MM.1S (cell line): ENCODE data around the gene ARPP19.

Experiments
- DNase-seq: peaks from one replicate; pipeline ENCODE4 v3.0.0-alpha.2; 2015
- H2AFZ ChIP-seq: fragments of 300-600 bp; sonication (generic); 2 replicates; pipeline ENCODE4 v1.6.0; 2016; ENCODE audit warnings: antibody characterized with exemption, low read length
- H3F3A ChIP-seq: fragments of 300-600 bp; sonication (generic); 2 replicates; pipeline ENCODE4 v1.6.1; 2016; ENCODE audit warnings: mild to moderate bottlenecking, antibody characterized with exemption, low read length, moderate library complexity, mixed read lengths; ENCODE audit not compliant: insufficient read depth
- H3K27ac ChIP-seq: fragments of 300-600 bp; sonication (generic); 2 replicates; pipeline ENCODE4 v1.5.1; 2016; ENCODE audit warnings: mild to moderate bottlenecking, low read length
- H3K27me3 ChIP-seq: fragments of 300-600 bp; sonication (generic); replicated peaks from 2 replicates; pipeline ENCODE4 v1.6.0; 2016; ENCODE audit warnings: low read length; ENCODE audit not compliant: insufficient read depth
- H3K36me3 ChIP-seq: fragments of 300-600 bp; sonication (generic); replicated peaks from 2 replicates; pipeline ENCODE4 v1.6.1; 2016; ENCODE audit warnings: mild to moderate bottlenecking, low read length, mixed read lengths; ENCODE audit not compliant: insufficient read depth
- H3K4me1 ChIP-seq: fragments of 300-600 bp; sonication (generic); 2 replicates; pipeline ENCODE4 v1.6.1; 2016; ENCODE audit warnings: low read length, mixed read lengths
- H3K4me2 ChIP-seq: fragments of 300-600 bp; sonication (generic); 2 replicates; pipeline ENCODE4 v1.6.0; 2016; ENCODE audit warnings: low read depth, low read length
- H3K4me3 ChIP-seq: fragments of 300-600 bp; sonication (generic); 2 replicates; pipeline ENCODE4 v1.5.1; 2016; ENCODE audit warnings: low read length, mixed read lengths
- H3K79me2 ChIP-seq: fragments of 300-600 bp; sonication (generic); 2 replicates; pipeline ENCODE4 v1.6.1; 2016; ENCODE audit warnings: mixed run types, low read length, mixed read lengths
- H3K9ac ChIP-seq: fragments of 300-600 bp; sonication (generic); 2 replicates; pipeline ENCODE4 v1.6.1; 2016; ENCODE audit warnings: low read length, mixed read lengths
- H3K9me2 ChIP-seq: fragments of 300-600 bp; sonication (generic); replicated peaks from 2 replicates; pipeline ENCODE4 v1.6.1; 2016; ENCODE audit warnings: mild to moderate bottlenecking, low read length, mixed read lengths; ENCODE audit not compliant: insufficient read depth
- H3K9me3 ChIP-seq: fragments of 300-600 bp; sonication (generic); replicated peaks from 2 replicates; pipeline ENCODE4 v1.6.1; 2016; ENCODE audit warnings: mild to moderate bottlenecking, low read length, mixed read lengths; ENCODE audit not compliant: insufficient read depth
- H4K20me1 ChIP-seq: fragments of 300-600 bp; sonication (generic); 2 replicates; pipeline ENCODE4 v1.6.1; 2016; ENCODE audit warnings: mild to moderate bottlenecking, low read length, moderate library complexity, mixed read lengths; ENCODE audit not compliant: insufficient read depth
- EZH2 ChIP-seq: fragments of 300-600 bp; sonication (generic); optimal IDR thresholded peaks from 2 replicates; pipeline ENCODE3; 2017; ENCODE audit warnings: low read depth, mild to moderate bottlenecking, antibody characterized with exemption, low read length, mixed read lengths
- EZH2phosphoT487 ChIP-seq: fragments of 300-600 bp; sonication (generic); IDR thresholded peaks from 2 replicates; pipeline ENCODE4 v1.6.1; 2018; ENCODE audit warnings: antibody characterized with exemption, low read length
- TF ChIP-seq, protein P1 (sequence below): fragments of 300-600 bp; sonication (generic); IDR thresholded peaks from 2 replicates; pipeline ENCODE4 v1.5.1; 2016; ENCODE audit warnings: antibody characterized with exemption, low read length, mixed read lengths

The ARPP19 gene

DNA sequence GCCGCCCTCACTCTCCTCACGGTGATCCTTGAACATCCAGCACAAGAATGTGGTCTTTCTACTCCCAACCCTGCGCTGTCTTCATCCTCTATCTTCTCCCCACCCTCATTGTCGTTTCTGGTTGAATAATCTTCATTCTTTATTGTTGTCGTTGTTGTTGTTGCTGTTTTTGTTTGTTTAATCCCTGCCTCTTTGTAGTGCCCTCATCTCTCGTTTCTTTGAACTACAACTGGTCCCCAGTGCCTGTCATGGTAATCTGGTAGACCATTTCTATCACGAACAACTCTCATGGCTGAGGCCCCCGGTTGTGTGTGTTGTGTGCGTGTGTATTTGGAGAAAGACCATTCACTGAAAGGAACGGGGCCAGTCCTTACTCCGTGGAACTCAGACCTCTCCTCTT is 38.9 kb downstream of the ARPP19 start:
- H3K4me3 ChIP-seq = peak overlapping the region; percentile 71
- no peaks in the 10 kb centered on the region for H3K9me3 ChIP-seq
- peak overlapping the region; percentile 78 for H3K4me2 ChIP-seq
- peaks cover 45% of the 10 kb centered on the region for H3K79me2 ChIP-seq
- no peaks in the 10 kb centered on the region for H4K20me1 ChIP-seq
- no peak for DNase-seq
- no peaks in the 10 kb centered on the region for H3K36me3 ChIP-seq
- no peaks in the 10 kb centered on the region for H3K27me3 ChIP-seq
- H3K4me1 ChIP-seq = peaks cover 29% of the 10 kb centered on the region
- H2AFZ ChIP-seq = peak overlapping the region; percentile 65
- peaks cover 10% of the 10 kb centered on the region; the same call in 1 of the 2 replicates for H3F3A ChIP-seq
- peak overlapping the region; percentile 73; the same call in 1 of the 2 replicates for H3K9ac ChIP-seq
- peak overlapping the region; percentile 78; the same call in 1 of the 2 replicates for H3K27ac ChIP-seq
- no peak for TF ChIP-seq EZH2phosphoT487
- no peak for TF ChIP-seq EZH2
- TF ChIP-seq, protein P1, sequence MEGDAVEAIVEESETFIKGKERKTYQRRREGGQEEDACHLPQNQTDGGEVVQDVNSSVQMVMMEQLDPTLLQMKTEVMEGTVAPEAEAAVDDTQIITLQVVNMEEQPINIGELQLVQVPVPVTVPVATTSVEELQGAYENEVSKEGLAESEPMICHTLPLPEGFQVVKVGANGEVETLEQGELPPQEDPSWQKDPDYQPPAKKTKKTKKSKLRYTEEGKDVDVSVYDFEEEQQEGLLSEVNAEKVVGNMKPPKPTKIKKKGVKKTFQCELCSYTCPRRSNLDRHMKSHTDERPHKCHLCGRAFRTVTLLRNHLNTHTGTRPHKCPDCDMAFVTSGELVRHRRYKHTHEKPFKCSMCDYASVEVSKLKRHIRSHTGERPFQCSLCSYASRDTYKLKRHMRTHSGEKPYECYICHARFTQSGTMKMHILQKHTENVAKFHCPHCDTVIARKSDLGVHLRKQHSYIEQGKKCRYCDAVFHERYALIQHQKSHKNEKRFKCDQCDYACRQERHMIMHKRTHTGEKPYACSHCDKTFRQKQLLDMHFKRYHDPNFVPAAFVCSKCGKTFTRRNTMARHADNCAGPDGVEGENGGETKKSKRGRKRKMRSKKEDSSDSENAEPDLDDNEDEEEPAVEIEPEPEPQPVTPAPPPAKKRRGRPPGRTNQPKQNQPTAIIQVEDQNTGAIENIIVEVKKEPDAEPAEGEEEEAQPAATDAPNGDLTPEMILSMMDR = no peak
- no peaks in the 10 kb centered on the region for H3K9me2 ChIP-seq

DNA sequence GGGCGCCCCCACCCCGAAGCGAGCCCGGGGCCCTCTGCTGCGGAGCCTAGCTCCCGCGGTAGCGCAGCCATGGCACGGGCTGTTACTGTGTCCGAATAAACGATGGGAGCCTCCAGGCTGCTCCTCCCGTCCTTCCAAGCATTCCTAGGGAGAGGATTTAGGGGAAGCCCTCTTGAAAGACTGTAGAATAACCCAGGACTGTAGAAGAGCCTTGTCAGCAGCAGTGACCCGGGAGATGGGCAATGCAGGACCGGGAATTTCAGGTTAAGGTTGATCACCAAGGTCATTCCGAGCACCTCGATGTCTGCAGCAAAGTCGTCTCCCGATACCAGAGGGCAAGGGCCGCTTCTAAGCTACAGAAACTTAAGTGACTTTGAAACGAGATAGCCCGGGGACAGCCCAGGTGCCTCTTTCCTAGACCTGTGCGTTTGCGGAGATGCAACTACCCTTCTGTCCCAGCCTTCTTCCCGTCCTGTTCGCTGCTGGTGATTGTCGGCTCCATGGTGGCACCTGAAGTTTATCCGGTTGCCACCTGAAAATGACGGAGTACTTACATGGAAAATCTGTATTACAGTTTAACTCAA is 39.4 kb downstream of the ARPP19 start:
- peak overlapping the region; percentile 73 for H3K9ac ChIP-seq
- no peaks in the 10 kb centered on the region for H3K9me3 ChIP-seq
- H3K4me2 ChIP-seq = peak overlapping the region; percentile 78
- peak overlapping the region; percentile 65 for H2AFZ ChIP-seq
- TF ChIP-seq EZH2phosphoT487 = no peak
- TF ChIP-seq, protein P1 = no peak; the same call in 1 of the 2 replicates
- H3K9me2 ChIP-seq = no peaks in the 10 kb centered on the region
- peak overlapping the region; percentile 78 for H3K27ac ChIP-seq
- H3K79me2 ChIP-seq = peaks cover 50% of the 10 kb centered on the region
- H3K36me3 ChIP-seq = no peaks in the 10 kb centered on the region
- peaks cover 10% of the 10 kb centered on the region; the same call in 1 of the 2 replicates for H3F3A ChIP-seq
- H3K4me1 ChIP-seq = peaks cover 29% of the 10 kb centered on the region
- no peaks in the 10 kb centered on the region for H4K20me1 ChIP-seq
- peak overlapping the region; percentile 71 for H3K4me3 ChIP-seq
- DNase-seq = peak; percentile 70
- H3K27me3 ChIP-seq = no peaks in the 10 kb centered on the region

DNA sequence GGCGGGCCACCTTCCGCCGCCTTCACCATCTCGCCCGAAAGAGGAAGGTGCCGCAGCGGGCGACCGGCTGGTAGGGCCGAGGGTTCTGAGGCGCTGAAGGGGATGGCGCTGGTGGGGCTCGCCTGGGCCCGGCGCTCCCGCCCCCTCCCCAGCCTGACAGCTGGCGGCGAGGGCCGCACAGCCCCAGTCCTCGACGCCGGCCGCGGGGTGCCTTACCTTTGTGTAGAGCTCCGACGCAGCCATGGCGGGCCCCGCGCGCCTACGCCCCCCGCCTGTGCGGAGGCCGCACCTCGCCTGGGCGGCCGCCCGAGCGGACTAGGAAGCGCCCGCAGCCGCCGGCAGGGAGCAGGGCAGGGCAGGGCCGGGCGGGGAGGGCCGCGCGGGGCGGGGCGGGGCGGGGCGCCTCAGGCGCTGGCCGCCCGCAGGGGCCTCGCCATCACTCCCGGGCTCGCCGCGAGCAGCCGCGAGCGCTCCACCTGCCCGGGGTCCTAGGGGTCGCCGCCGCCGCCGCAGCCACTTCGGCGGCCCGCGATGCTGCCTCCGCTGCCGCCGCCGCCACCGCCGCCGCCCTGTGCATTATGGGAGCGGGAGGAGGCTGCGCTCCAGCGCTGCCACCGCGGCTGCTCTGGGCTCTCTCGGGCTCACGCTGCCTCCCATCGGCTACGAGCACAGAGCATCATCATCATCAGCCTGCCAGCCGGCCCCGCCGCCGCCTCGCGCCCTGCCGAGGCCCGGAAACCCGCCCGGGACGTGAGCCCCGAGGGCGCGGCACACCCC is 40.1 kb downstream of the ARPP19 start, which contains the start of gene MYO5A:
TSS of gene MYO5A (minus strand) at position 317 of the 777 bp plus-strand sequence. CDS start at position 243, 74 bp downstream.
- Histone ChIP-seq H3K4me2 (peak within 1 kb of the TSS; percentile 80), H3K27ac (peak within 1 kb of the TSS; percentile 78), H3K79me2 (peaks cover 57% of the 10 kb centered on the region), H3K27me3 (no peaks in the 10 kb centered on the region), H3K36me3 (no peaks in the 10 kb centered on the region), H3K4me3 (peak within 1 kb of the TSS; percentile 94), H4K20me1 (no peaks in the 10 kb centered on the region), H2AFZ (peak within 1 kb of the TSS; percentile 70), H3K9me2 (no peaks in the 10 kb centered on the region), H3K9ac (peak within 1 kb of the TSS; percentile 79), H3F3A (peaks cover 10% of the 10 kb centered on the region; the same call in 1 of the 2 replicates), H3K4me1 (peaks cover 30% of the 10 kb centered on the region), H3K9me3 (no peaks in the 10 kb centered on the region)
- peak; percentile 86 for DNase-seq
- TF ChIP-seq EZH2phosphoT487 = no peak
- TF ChIP-seq, protein P1 = peak; percentile 8
